ENCODE data around the gene MOV10. TPM values are rescaled to one million over a fixed set of nuclear protein-coding genes. Genes with fewer than 3 reads are reported as not detected.

The MOV10 gene
- total and polyA plus RNA-seq, 9 of the 15 experiments (the other 6 are each of a cell fraction or from before 2014, with no cell fraction given), result 16.7 to 105 (median 49.5) TPM

DNA sequence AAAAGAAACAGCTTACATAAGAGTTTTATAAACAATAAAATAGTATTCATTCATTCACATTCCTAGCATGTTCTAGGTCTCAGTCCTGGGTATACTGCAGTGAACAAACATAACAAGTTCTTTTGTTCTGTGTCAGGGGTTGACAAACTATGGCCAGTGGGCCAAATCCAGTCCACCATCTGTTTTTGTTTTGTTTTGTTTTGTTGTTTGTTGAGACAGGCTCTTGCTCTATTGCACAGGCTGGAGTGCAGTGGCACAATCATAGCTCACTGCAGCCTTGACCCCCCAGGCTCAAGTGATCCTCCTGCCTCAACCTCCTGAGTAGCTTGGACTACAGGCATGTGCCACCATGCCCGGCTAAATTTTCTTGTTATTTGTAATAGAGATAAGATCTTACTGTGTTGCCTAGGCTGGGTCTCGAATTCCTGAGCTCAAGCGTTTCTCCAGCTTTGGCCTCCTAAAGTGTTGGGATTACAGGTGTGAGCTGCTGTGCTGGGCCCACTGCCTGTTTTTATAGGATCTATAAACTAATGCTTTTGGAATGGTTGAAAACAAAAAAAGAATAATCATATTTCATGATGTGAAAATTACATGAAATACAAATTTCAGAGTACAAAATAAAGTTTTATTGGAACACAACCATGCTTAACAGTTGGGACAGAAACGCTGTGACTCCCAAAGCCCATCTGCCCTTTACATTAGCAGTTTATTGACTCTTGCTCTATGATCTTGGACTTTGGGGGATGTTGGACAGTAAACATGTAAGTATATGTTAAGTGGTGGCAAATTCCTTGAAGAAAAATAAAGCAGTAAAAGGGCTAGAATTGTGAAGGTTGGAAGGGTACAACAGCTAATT, 37.0 kb upstream of the MOV10 start:
- BruUV-seq (replicated peaks), result no TSS peak
- no peak overlapping the region for H3K4me2 ChIP-seq (ENCODE audit: insufficient read depth, low read length)
- in situ Hi-C loops (cut with MboI) (no loop called here), intact Hi-C loops (cut with micrococcal nuclease) (no loop called here)
- H3K27ac ChIP-seq (ENCODE audit: extremely low read depth, low read depth, low read length), result no peak overlapping the region
- H3K9ac ChIP-seq (ENCODE audit: insufficient read depth in 1 of 2, low read depth in 2 of 2, low read length in 2 of 2), result no peak overlapping the region; a peak in 1 of 4 replicates
- no peaks in the 10 kb centered on the region for H3K9me1 ChIP-seq (ENCODE audit: control insufficient read depth, insufficient read depth, low read length)
- H2AFZ ChIP-seq (ENCODE audit: low read depth, low read length), result no peak overlapping the region
- 61% methylated on average over 4 of the region's 4 CpGs for WGBS (ENCODE audit: insufficient coverage, low coverage, missing lambda C conversion rate)
- no peaks in the 10 kb centered on the region for H3K27me3 ChIP-seq (ENCODE audit: control insufficient read depth in 2 of 2, insufficient read depth in 2 of 2, low read length in 2 of 2)
- no peak for TF ChIP-seq ZNF695 (CRISPR knock-in tag; IDR thresholded peaks at IDR 0.05)
- TF ChIP-seq ZNF12 (CRISPR knock-in tag; IDR thresholded peaks at IDR 0.05), result no peak
- TF ChIP-seq, protein P1, sequence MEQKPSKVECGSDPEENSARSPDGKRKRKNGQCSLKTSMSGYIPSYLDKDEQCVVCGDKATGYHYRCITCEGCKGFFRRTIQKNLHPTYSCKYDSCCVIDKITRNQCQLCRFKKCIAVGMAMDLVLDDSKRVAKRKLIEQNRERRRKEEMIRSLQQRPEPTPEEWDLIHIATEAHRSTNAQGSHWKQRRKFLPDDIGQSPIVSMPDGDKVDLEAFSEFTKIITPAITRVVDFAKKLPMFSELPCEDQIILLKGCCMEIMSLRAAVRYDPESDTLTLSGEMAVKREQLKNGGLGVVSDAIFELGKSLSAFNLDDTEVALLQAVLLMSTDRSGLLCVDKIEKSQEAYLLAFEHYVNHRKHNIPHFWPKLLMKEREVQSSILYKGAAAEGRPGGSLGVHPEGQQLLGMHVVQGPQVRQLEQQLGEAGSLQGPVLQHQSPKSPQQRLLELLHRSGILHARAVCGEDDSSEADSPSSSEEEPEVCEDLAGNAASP (IDR thresholded peaks at IDR 0.05), result peak; percentile 18; the same call in 1 of the 2 replicates
- TF ChIP-seq, protein P2, sequence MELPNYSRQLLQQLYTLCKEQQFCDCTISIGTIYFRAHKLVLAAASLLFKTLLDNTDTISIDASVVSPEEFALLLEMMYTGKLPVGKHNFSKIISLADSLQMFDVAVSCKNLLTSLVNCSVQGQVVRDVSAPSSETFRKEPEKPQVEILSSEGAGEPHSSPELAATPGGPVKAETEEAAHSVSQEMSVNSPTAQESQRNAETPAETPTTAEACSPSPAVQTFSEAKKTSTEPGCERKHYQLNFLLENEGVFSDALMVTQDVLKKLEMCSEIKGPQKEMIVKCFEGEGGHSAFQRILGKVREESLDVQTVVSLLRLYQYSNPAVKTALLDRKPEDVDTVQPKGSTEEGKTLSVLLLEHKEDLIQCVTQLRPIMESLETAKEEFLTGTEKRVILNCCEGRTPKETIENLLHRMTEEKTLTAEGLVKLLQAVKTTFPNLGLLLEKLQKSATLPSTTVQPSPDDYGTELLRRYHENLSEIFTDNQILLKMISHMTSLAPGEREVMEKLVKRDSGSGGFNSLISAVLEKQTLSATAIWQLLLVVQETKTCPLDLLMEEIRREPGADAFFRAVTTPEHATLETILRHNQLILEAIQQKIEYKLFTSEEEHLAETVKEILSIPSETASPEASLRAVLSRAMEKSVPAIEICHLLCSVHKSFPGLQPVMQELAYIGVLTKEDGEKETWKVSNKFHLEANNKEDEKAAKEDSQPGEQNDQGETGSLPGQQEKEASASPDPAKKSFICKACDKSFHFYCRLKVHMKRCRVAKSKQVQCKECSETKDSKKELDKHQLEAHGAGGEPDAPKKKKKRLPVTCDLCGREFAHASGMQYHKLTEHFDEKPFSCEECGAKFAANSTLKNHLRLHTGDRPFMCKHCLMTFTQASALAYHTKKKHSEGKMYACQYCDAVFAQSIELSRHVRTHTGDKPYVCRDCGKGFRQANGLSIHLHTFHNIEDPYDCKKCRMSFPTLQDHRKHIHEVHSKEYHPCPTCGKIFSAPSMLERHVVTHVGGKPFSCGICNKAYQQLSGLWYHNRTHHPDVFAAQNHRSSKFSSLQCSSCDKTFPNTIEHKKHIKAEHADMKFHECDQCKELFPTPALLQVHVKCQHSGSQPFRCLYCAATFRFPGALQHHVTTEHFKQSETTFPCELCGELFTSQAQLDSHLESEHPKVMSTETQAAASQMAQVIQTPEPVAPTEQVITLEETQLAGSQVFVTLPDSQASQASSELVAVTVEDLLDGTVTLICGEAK (IDR thresholded peaks at IDR 0.05), result peak; percentile 93
- TF ChIP-seq, protein P2 (CRISPR knock-in tag; IDR thresholded peaks at IDR 0.05), result peak; percentile 82
- no peak for TF ChIP-seq NFRKB (IDR thresholded peaks at IDR 0.05; ENCODE audit: low read depth)
- TF ChIP-seq ZNF174 (CRISPR knock-in tag; IDR thresholded peaks at IDR 0.05), result no peak
- H3K4me1 ChIP-seq (replicated peaks in 1 of 2; ENCODE audit: control insufficient read depth in 2 of 2, insufficient read depth in 2 of 2, low read length in 2 of 2), result peaks cover 18 to 26% of the 10 kb centered on the region in 2 experiments
- ChIA-PET CTCF (ENCODE audit: low intra/inter-chr PET ratio) (no interaction called here), POLR2A (interaction anchor here (0.6 to 3.4 kb wide), 10 partner anchors 8 to 46 kb away, joined by 3 to 14 read pairs (median 4); partner anchors contain the start of genes CAPZA1, MOV10 and ST7L)
- no peak for FAIRE-seq
- no peak for ATAC-seq
- H3K79me2 ChIP-seq (ENCODE audit: control insufficient read depth, insufficient read depth, low read length), result peaks cover 84% of the 10 kb centered on the region
- peaks cover 23% of the 10 kb centered on the region for H4K20me1 ChIP-seq (replicated peaks; ENCODE audit: control insufficient read depth, insufficient read depth, low read length)
- H3K36me3 ChIP-seq (ENCODE audit: control insufficient read depth, insufficient read depth, low read length), result peaks cover 19% of the 10 kb centered on the region; the same call in 1 of the 3 replicates
- no peak overlapping the region for H3K4me3 ChIP-seq
- DNase-seq (ENCODE audit: extremely low read depth in 1 of 4, low spot score in 3 of 4), result no peak
- no peaks in the 10 kb centered on the region for H3K9me3 ChIP-seq (replicated peaks; ENCODE audit: control insufficient read depth, insufficient read depth, low read depth, low read length)
